Measurements from ENCODE around the gene TBC1D9B. TPM values are rescaled to one million over a fixed set of nuclear protein-coding genes. Genes with fewer than 3 reads are reported as not detected.

TBC1D9B gene
- total and polyA plus RNA-seq, 2 of the 13 experiments (the other 11 are each of a cell fraction or from before 2014, with no cell fraction given) = 35.0 to 50.0 TPM

GRCh38 chr5:179870952-179871351 is 36.7 kb downstream of the TBC1D9B start:
- ChIA-PET POLR2A (no interaction called here), CTCF (ENCODE audit: low intra/inter-chr PET ratio, low total read pairs) (interaction anchor here (1.3 kb wide), 1 partner anchor 220 kb away, joined by 5 read pairs; no protein-coding TSS in a partner anchor)
- Histone ChIP-seq H3K4me1 (ENCODE audit: insufficient read depth, low read length) (no peaks in the 10 kb centered on the region), H4K20me1 (ENCODE audit: insufficient read depth, low read length) (no peaks in the 10 kb centered on the region), H3K27ac (ENCODE audit: extremely low read length, insufficient read depth, low read length) (no peak overlapping the region), H2AFZ (ENCODE audit: low read length) (no peak overlapping the region), H3K4me3 (replicated peaks in 1 of 3; ENCODE audit: insufficient read depth in 1 of 3, low read depth in 2 of 3, low read length in 3 of 3) (no peak overlapping the region), H3K79me2 (ENCODE audit: insufficient read depth, low read length) (no peaks in the 10 kb centered on the region), H3K27me3 (ENCODE audit: control insufficient read depth in 1 of 2, insufficient read depth in 2 of 2, low read length in 2 of 2) (no peaks in the 10 kb centered on the region), H3K9me3 (ENCODE audit: low read length) (no peaks in the 10 kb centered on the region), H3K4me2 (ENCODE audit: low read depth, low read length) (no peak overlapping the region), H3K36me3 (replicated peaks in 1 of 2; ENCODE audit: control insufficient read depth in 1 of 2, insufficient read depth in 2 of 2, low read length in 2 of 2) (peaks cover 27 to 49% of the 10 kb centered on the region in 2 experiments; a peak in 4 of 5 replicates), H3K9ac (ENCODE audit: insufficient read depth, low read depth, low read length) (no peak overlapping the region)
- no peak for ATAC-seq
- FAIRE-seq = no peak
- in situ Hi-C loops (cut with HindIII; ENCODE audit: extremely low pct_ligation_motif_present, low pct_unique_long_range_greater_than_20kb) (no loop called here), intact Hi-C loops (cut with micrococcal nuclease; ENCODE audit: unreplicated experiment) (no loop called here)
- TF ChIP-seq HOXA3 (CRISPR knock-in tag; IDR thresholded peaks at IDR 0.05) (0 out of 2 replicates have a peak, but pooled peaks have one; percentile 0), NAIF1 (CRISPR knock-in tag; IDR thresholded peaks at IDR 0.05; ENCODE audit: borderline replicate concordance) (no peak), ZNF329 (CRISPR knock-in tag; IDR thresholded peaks at IDR 0.05; ENCODE audit: low read depth) (peak; percentile 99), ZSCAN5A (CRISPR knock-in tag; IDR thresholded peaks at IDR 0.05; ENCODE audit: borderline replicate concordance) (no peak)
- DNase-seq (ENCODE audit: low spot score) = no peak
- 84% methylated on average over 2 of the region's 3 CpGs for WGBS (ENCODE audit: low lambda C conversion rate)
- no TSS peak for BruUV-seq (replicated peaks)

- BruUV-seq (replicated peaks) = no TSS peak
- CTCF ChIA-PET (ENCODE audit: low intra/inter-chr PET ratio, low total read pairs) = interaction anchor here (1.3 kb wide), 1 partner anchor 220 kb away, joined by 5 read pairs; no protein-coding TSS in a partner anchor
- FAIRE-seq = no peak
- no peak for TF ChIP-seq ISL2 (CRISPR knock-in tag; IDR thresholded peaks at IDR 0.05)
- TF ChIP-seq ZNF574 (CRISPR knock-in tag; IDR thresholded peaks at IDR 0.05) = no peak
- TF ChIP-seq ZNF687 (CRISPR knock-in tag; IDR thresholded peaks at IDR 0.05) = peak; percentile 52
- 0 out of 2 replicates have a peak, but pooled peaks have one; percentile 33 for TF ChIP-seq ZNF274 (CRISPR knock-in tag; IDR thresholded peaks at IDR 0.05)
- peak; percentile 65 for TF ChIP-seq STAG1 (CRISPR knock-in tag; IDR thresholded peaks at IDR 0.05)
Observed at GRCh38 chr5:179870403-179870903, 37.2 kb downstream of the TBC1D9B start.

More at GRCh38 chr5:179870403-179870903, 37.2 kb downstream of the TBC1D9B start:
- no peaks in the 10 kb centered on the region for H3K9me3 ChIP-seq (ENCODE audit: low read length)
- H3K4me3 ChIP-seq (replicated peaks in 1 of 3; ENCODE audit: insufficient read depth in 1 of 3, low read depth in 2 of 3, low read length in 3 of 3) = no peak overlapping the region
- no peak overlapping the region for H3K9ac ChIP-seq (ENCODE audit: insufficient read depth, low read depth, low read length)
- 88% methylated on average over 4 of the region's 17 CpGs for WGBS (ENCODE audit: low lambda C conversion rate)
- in situ Hi-C loops (cut with HindIII; ENCODE audit: extremely low pct_ligation_motif_present, low pct_unique_long_range_greater_than_20kb) (no loop called here), intact Hi-C loops (cut with micrococcal nuclease; ENCODE audit: unreplicated experiment) (no loop called here)
- H3K4me1 ChIP-seq (ENCODE audit: insufficient read depth, low read length) = no peaks in the 10 kb centered on the region
- peaks cover 29 to 45% of the 10 kb centered on the region in 2 experiments; a peak in 4 of 5 replicates for H3K36me3 ChIP-seq (replicated peaks in 1 of 2; ENCODE audit: control insufficient read depth in 1 of 2, insufficient read depth in 2 of 2, low read length in 2 of 2)
- no peak overlapping the region for H2AFZ ChIP-seq (ENCODE audit: low read length)
- DNase-seq (ENCODE audit: low spot score) (peak; percentile 29), ATAC-seq (peak; percentile 65)
- no peaks in the 10 kb centered on the region for H4K20me1 ChIP-seq (ENCODE audit: insufficient read depth, low read length)
- H3K4me2 ChIP-seq (ENCODE audit: low read depth, low read length) = no peak overlapping the region
- H3K27ac ChIP-seq (ENCODE audit: extremely low read length, insufficient read depth, low read length) = no peak overlapping the region
- no peaks in the 10 kb centered on the region for H3K27me3 ChIP-seq (ENCODE audit: control insufficient read depth in 1 of 2, insufficient read depth in 2 of 2, low read length in 2 of 2)
- POLR2A ChIA-PET = no interaction called here
- no peaks in the 10 kb centered on the region for H3K79me2 ChIP-seq (ENCODE audit: insufficient read depth, low read length)

Data from HepG2 (cell line).